Endothelial cell of umbilical vein (primary cell): Measurements from ENCODE around the gene DDX10.

Source experiments
- CTCF ChIP-seq, 2 donors: IDR thresholded peaks; 1 replicate in 1 of 2; 2 replicates in 1 of 2; pipeline ENCODE4 v1.5.1; 2011; ENCODE audit warnings: low read length in 2 of 2, mild to moderate bottlenecking in 2 of 2, moderate library complexity in 2 of 2, control low read depth in 1 of 2, inconsistent platforms in 1 of 2, low read depth in 1 of 2; ENCODE audit not compliant: insufficient read depth in 1 of 2; ENCODE audit errors: extremely low read depth in 1 of 2
- EZH2 ChIP-seq: IDR thresholded peaks from 2 replicates; pipeline ENCODE4 v1.6.1; 2012; ENCODE audit warnings: borderline replicate concordance, low read depth, mild to moderate bottlenecking, moderate library complexity, low read length, inconsistent platforms; ENCODE audit not compliant: severe bottlenecking
- FOS ChIP-seq: IDR thresholded peaks from 2 replicates; pipeline ENCODE4 v1.6.1; 2011; ENCODE audit warnings: mild to moderate bottlenecking, low read length, moderate library complexity, borderline replicate concordance; ENCODE audit not compliant: insufficient read depth
- MYC ChIP-seq: IDR thresholded peaks from one replicate; pipeline ENCODE4 v1.6.1; 2011; ENCODE audit warnings: mild to moderate bottlenecking, low read depth, low read length
- POLR2A ChIP-seq: IDR thresholded peaks from 2 replicates; pipeline ENCODE4 v1.6.1; 2012; ENCODE audit warnings: low read depth, mild to moderate bottlenecking, control low read depth, low read length
- POLR2AphosphoS5 ChIP-seq: IDR thresholded peaks from 2 replicates; pipeline ENCODE4 v1.6.1; 2012; ENCODE audit warnings: low read depth, mild to moderate bottlenecking, control low read depth, low read length, moderate library complexity; ENCODE audit not compliant: insufficient read depth
- TF ChIP-seq, protein P1 (sequence below): IDR thresholded peaks from 2 replicates; pipeline ENCODE4 v1.6.1; 2011; ENCODE audit not compliant: insufficient read depth, insufficient read length

DNA sequence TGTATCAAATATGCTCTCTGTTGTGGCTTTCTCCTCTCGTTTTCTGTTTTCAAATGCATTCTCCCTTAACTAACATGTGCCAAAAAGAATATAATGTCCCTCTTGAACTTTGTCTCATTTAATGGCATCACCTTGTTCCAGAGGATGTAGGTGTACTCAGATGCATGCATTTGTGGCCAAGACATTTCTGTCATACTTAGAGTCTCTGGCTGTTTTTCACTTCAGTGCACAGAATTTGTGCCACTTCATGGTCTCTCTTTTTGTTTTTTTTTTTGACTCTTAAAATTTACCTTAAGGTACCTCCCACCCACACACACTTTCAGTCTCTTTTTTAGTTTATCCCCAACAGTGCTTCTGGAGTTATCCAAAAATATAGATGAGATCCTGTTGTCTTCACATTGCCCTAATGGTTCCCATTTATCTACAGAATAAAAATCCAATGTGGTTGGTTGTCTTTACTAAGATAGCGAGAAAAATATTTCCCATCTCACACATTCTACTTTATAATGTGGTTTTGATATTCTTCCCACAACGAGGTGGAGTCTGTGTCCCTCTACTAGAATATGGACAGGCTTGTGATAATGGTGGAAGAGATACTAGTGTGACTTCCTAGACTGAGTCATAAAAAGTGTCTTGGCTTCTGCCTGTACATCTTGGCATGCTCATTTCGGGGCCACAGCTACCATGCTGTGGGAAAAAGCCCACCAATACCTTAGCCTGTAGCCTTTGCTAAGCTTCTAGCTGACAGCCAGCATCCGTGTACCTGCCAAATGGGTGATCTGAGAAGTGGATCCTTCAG, 125.8 kb downstream of the DDX10 start:
- TF ChIP-seq EZH2 (no peak), POLR2A (no peak), CTCF (IDR thresholded peaks at IDR 0.05; ENCODE audit: extremely low read depth in 1 of 2, insufficient read depth in 1 of 2, low read depth in 1 of 2, low read length in 2 of 2) (no peak), FOS (no peak), POLR2AphosphoS5 (no peak), MYC (no peak)
- TF ChIP-seq, protein P1, sequence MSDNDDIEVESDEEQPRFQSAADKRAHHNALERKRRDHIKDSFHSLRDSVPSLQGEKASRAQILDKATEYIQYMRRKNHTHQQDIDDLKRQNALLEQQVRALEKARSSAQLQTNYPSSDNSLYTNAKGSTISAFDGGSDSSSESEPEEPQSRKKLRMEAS, result no peak
